KMS-11 (cell line): ENCODE data around the gene ACSL5.

Source experiments
- H2AFZ ChIP-seq: fragments of 200-600 bp; sonication (generic); 2 replicates; pipeline ENCODE4 v1.6.1; 2016; ENCODE audit warnings: antibody characterized with exemption, mixed run types, low read depth
- H3K27ac ChIP-seq: fragments of 200-600 bp; sonication (generic); 2 replicates; pipeline ENCODE4 v1.6.1; 2016; ENCODE audit warnings: mild to moderate bottlenecking, mixed run types
- H3K27me3 ChIP-seq: fragments of 200-600 bp; sonication (generic); 2 replicates; pipeline ENCODE4 v1.6.1; 2017; ENCODE audit warnings: mild to moderate bottlenecking, low read depth, mixed run types, moderate library complexity; ENCODE audit not compliant: insufficient read depth
- H3K36me3 ChIP-seq: fragments of 200-600 bp; sonication (generic); 2 replicates; pipeline ENCODE4 v1.6.1; 2017; ENCODE audit warnings: mild to moderate bottlenecking, mixed run types; ENCODE audit not compliant: insufficient read depth
- H3K4me1 ChIP-seq: fragments of 200-600 bp; sonication (generic); 2 replicates; pipeline ENCODE4 v1.6.1; 2016; ENCODE audit warnings: mild to moderate bottlenecking, low read depth, mixed run types; ENCODE audit not compliant: poor library complexity, severe bottlenecking
- H3K4me2 ChIP-seq: fragments of 200-600 bp; sonication (generic); 2 replicates; pipeline ENCODE4 v1.7.0; 2016; ENCODE audit warnings: mild to moderate bottlenecking, mixed run types
- H3K4me3 ChIP-seq: fragments of 200-600 bp; sonication (generic); IDR thresholded peaks from 2 replicates; pipeline ENCODE4 v1.6.1; 2017; ENCODE audit warnings: low read depth, low read length, mixed read lengths; ENCODE audit not compliant: insufficient read depth
- H3K79me2 ChIP-seq: fragments of 200-600 bp; sonication (generic); 2 replicates; pipeline ENCODE4 v1.6.1; 2016; ENCODE audit warnings: low read depth, mixed run types; ENCODE audit not compliant: insufficient read depth
- H3K9ac ChIP-seq: fragments of 200-600 bp; sonication (generic); 2 replicates; pipeline ENCODE4 v1.6.1; 2016; ENCODE audit warnings: mild to moderate bottlenecking, mixed run types
- H4K20me1 ChIP-seq: fragments of 200-600 bp; sonication (generic); 2 replicates; pipeline ENCODE4 v1.6.1; 2016; ENCODE audit warnings: mild to moderate bottlenecking, mixed run types; ENCODE audit not compliant: insufficient read depth
- CTCF ChIP-seq: fragments of 200-600 bp; sonication (generic); conservative IDR thresholded peaks from 2 replicates; pipeline ENCODE4 v1.6.1; 2017; ENCODE audit warnings: low read depth, mild to moderate bottlenecking, antibody characterized with exemption, low read length, moderate library complexity, mixed read lengths

ACSL5 gene

GRCh38 chr10:112351146-112351545 lies 22.8 kb upstream of the ACSL5 start:
- Histone ChIP-seq H3K79me2 (no peaks in the 10 kb centered on the region), H4K20me1 (no peaks in the 10 kb centered on the region), H3K9ac (no peak overlapping the region), H3K27me3 (no peaks in the 10 kb centered on the region), H3K4me2 (no peak overlapping the region), H3K27ac (no peak overlapping the region), H3K4me1 (no peaks in the 10 kb centered on the region), H3K36me3 (no peaks in the 10 kb centered on the region), H3K4me3 (no peak overlapping the region), H2AFZ (no peak overlapping the region)
- no peak for TF ChIP-seq CTCF

- H3K4me1 ChIP-seq: no peaks in the 10 kb centered on the region
- no peak overlapping the region for H3K27ac ChIP-seq
- H3K4me2 ChIP-seq: no peak overlapping the region
- H3K36me3 ChIP-seq: no peaks in the 10 kb centered on the region
- H3K9ac ChIP-seq: no peak overlapping the region
- TF ChIP-seq CTCF: no peak
- no peak overlapping the region for H2AFZ ChIP-seq
- no peaks in the 10 kb centered on the region for H4K20me1 ChIP-seq
- H3K27me3 ChIP-seq: no peaks in the 10 kb centered on the region
- no peak overlapping the region for H3K4me3 ChIP-seq
- H3K79me2 ChIP-seq: no peaks in the 10 kb centered on the region
Observed at GRCh38 chr10:112352044-112352443, 21.9 kb upstream of the ACSL5 start.

- H3K9ac ChIP-seq: no peak overlapping the region
- no peak overlapping the region for H2AFZ ChIP-seq
- TF ChIP-seq CTCF: no peak
- H3K4me1 ChIP-seq: no peaks in the 10 kb centered on the region
- H3K27ac ChIP-seq: no peak overlapping the region
- H3K4me3 ChIP-seq: no peak overlapping the region
- H3K27me3 ChIP-seq: no peaks in the 10 kb centered on the region
- H4K20me1 ChIP-seq: no peaks in the 10 kb centered on the region
- H3K4me2 ChIP-seq: no peak overlapping the region
- H3K79me2 ChIP-seq: no peaks in the 10 kb centered on the region
- no peaks in the 10 kb centered on the region for H3K36me3 ChIP-seq
Observed at GRCh38 chr10:112353046-112353445, 20.9 kb upstream of the ACSL5 start.

GRCh38 chr10:112356686-112357085 lies 17.2 kb upstream of the ACSL5 start:
- no peaks in the 10 kb centered on the region for H3K4me1 ChIP-seq
- H3K9ac ChIP-seq: no peak overlapping the region
- H3K27me3 ChIP-seq: no peaks in the 10 kb centered on the region
- H3K36me3 ChIP-seq: no peaks in the 10 kb centered on the region
- H2AFZ ChIP-seq: no peak overlapping the region
- no peak overlapping the region for H3K27ac ChIP-seq
- no peak overlapping the region for H3K4me3 ChIP-seq
- H4K20me1 ChIP-seq: no peaks in the 10 kb centered on the region
- no peaks in the 10 kb centered on the region for H3K79me2 ChIP-seq
- H3K4me2 ChIP-seq: no peak overlapping the region
- no peak for TF ChIP-seq CTCF
